ENCODE results near the gene SLC6A8.
"Not testable (repeated sequence)": the region's sequence is repeated elsewhere in the genome, so short reads cannot be mapped to it uniquely, and the experiment has no call there.

GRCh38 chrX:153691032-153691827, 3.5 kb downstream of the SLC6A8 start:
- not testable (repeated sequence) for TF ChIP-seq POLR2A (IDR thresholded peaks at IDR 0.05; ENCODE audit: low read length); NFE2L2 (conservative IDR thresholded peaks at IDR 0.05; ENCODE audit: low read length); CTCF (IDR thresholded peaks at IDR 0.05); HDAC2 (IDR thresholded peaks at IDR 0.05); CBX2 (IDR thresholded peaks at IDR 0.05; ENCODE audit: borderline replicate concordance, low read depth); MYC (IDR thresholded peaks at IDR 0.05; ENCODE audit: borderline replicate concordance, low read length); RAD21 (conservative IDR thresholded peaks at IDR 0.05 in 1 of 2, IDR thresholded peaks at IDR 0.05 in 1 of 2); ESRRA (IDR thresholded peaks at IDR 0.05; ENCODE audit: borderline replicate concordance, low read length)
- TF ChIP-seq, protein P1, sequence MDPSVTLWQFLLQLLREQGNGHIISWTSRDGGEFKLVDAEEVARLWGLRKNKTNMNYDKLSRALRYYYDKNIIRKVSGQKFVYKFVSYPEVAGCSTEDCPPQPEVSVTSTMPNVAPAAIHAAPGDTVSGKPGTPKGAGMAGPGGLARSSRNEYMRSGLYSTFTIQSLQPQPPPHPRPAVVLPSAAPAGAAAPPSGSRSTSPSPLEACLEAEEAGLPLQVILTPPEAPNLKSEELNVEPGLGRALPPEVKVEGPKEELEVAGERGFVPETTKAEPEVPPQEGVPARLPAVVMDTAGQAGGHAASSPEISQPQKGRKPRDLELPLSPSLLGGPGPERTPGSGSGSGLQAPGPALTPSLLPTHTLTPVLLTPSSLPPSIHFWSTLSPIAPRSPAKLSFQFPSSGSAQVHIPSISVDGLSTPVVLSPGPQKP (IDR thresholded peaks at IDR 0.05; ENCODE audit: low read depth, low read length) = not testable (repeated sequence)
- TF ChIP-seq, protein P2, sequence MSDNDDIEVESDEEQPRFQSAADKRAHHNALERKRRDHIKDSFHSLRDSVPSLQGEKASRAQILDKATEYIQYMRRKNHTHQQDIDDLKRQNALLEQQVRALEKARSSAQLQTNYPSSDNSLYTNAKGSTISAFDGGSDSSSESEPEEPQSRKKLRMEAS (IDR thresholded peaks at IDR 0.05) = not testable (repeated sequence)

Measured in A549 (cell line).